HUES6 (cell line): ENCODE measurements around the gene GTF3C1.

ENCODE experiments used
- H3K27ac ChIP-seq: 2 replicates; pipeline ENCODE4 v1.7.0; 2013; ENCODE audit warnings: low read depth, mild to moderate bottlenecking, low read length, inconsistent platforms
- H3K27me3 ChIP-seq: 2 replicates; pipeline ENCODE4 v1.6.1; 2013; ENCODE audit warnings: low read length; ENCODE audit not compliant: control insufficient read depth, insufficient read depth
- H3K36me3 ChIP-seq: 2 replicates; pipeline ENCODE4 v1.6.1; 2013; ENCODE audit warnings: low read length; ENCODE audit not compliant: control insufficient read depth, insufficient read depth
- H3K4me1 ChIP-seq: 2 replicates; pipeline ENCODE4 v1.6.1; 2013; ENCODE audit warnings: low read length; ENCODE audit not compliant: control insufficient read depth, insufficient read depth
- H3K4me3 ChIP-seq: 2 replicates; pipeline ENCODE4 v1.5.1; 2013; ENCODE audit warnings: low read depth, low read length
- H3K9ac ChIP-seq: one replicate; pipeline ENCODE4 v1.6.1; 2013; ENCODE audit warnings: mild to moderate bottlenecking, low read length
- H3K9me3 ChIP-seq: 2 replicates; pipeline ENCODE4 v1.6.1; 2013; ENCODE audit warnings: low read depth, low read length; ENCODE audit not compliant: control insufficient read depth, insufficient read depth

Gene GTF3C1

GRCh38 chr16:27483624-27484023 is 66.1 kb downstream of the GTF3C1 start:
- H3K27me3 ChIP-seq, result no peaks in the 10 kb centered on the region
- H3K36me3 ChIP-seq, result peaks cover 100% of the 10 kb centered on the region
- no peaks in the 10 kb centered on the region for H3K4me1 ChIP-seq
- H3K4me3 ChIP-seq, result no peak overlapping the region
- no peaks in the 10 kb centered on the region for H3K9me3 ChIP-seq
- no peak overlapping the region for H3K27ac ChIP-seq
- H3K9ac ChIP-seq, result no peak overlapping the region

GRCh38 chr16:27483088-27483437 is 66.7 kb downstream of the GTF3C1 start:
- Histone ChIP-seq H3K27ac (no peak overlapping the region), H3K36me3 (peaks cover 100% of the 10 kb centered on the region), H3K27me3 (no peaks in the 10 kb centered on the region), H3K9me3 (no peaks in the 10 kb centered on the region), H3K9ac (no peak overlapping the region), H3K4me1 (no peaks in the 10 kb centered on the region), H3K4me3 (no peak overlapping the region)

- no peak overlapping the region for H3K4me3 ChIP-seq
- H3K36me3 ChIP-seq, result peaks cover 100% of the 10 kb centered on the region
- H3K27ac ChIP-seq, result no peak overlapping the region
- H3K9ac ChIP-seq, result no peak overlapping the region
- no peaks in the 10 kb centered on the region for H3K9me3 ChIP-seq
- H3K27me3 ChIP-seq, result no peaks in the 10 kb centered on the region
- no peaks in the 10 kb centered on the region for H3K4me1 ChIP-seq
These were observed 67.2 kb downstream of the GTF3C1 start for GRCh38 chr16:27482397-27483087.

- Histone ChIP-seq H3K27ac (no peak overlapping the region), H3K9me3 (no peaks in the 10 kb centered on the region), H3K36me3 (peaks cover 100% of the 10 kb centered on the region), H3K27me3 (no peaks in the 10 kb centered on the region), H3K4me1 (no peaks in the 10 kb centered on the region), H3K9ac (no peak overlapping the region), H3K4me3 (no peak overlapping the region)
These were observed 68.3 kb downstream of the GTF3C1 start for GRCh38 chr16:27481282-27481934.

GRCh38 chr16:27480761-27481160 is 69.0 kb downstream of the GTF3C1 start:
- Histone ChIP-seq H3K4me1 (no peaks in the 10 kb centered on the region), H3K36me3 (peaks cover 100% of the 10 kb centered on the region), H3K9me3 (no peaks in the 10 kb centered on the region), H3K9ac (no peak overlapping the region), H3K27ac (no peak overlapping the region), H3K27me3 (no peaks in the 10 kb centered on the region), H3K4me3 (no peak overlapping the region)

- Histone ChIP-seq H3K9me3 (no peaks in the 10 kb centered on the region), H3K27ac (no peak overlapping the region), H3K4me3 (no peak overlapping the region), H3K27me3 (no peaks in the 10 kb centered on the region), H3K9ac (no peak overlapping the region), H3K36me3 (peaks cover 99% of the 10 kb centered on the region), H3K4me1 (no peaks in the 10 kb centered on the region)
These were observed 73.5 kb downstream of the GTF3C1 start for GRCh38 chr16:27476240-27476639.

GRCh38 chr16:27475561-27475960 is 74.2 kb downstream of the GTF3C1 start:
- no peaks in the 10 kb centered on the region for H3K4me1 ChIP-seq
- no peak overlapping the region for H3K27ac ChIP-seq
- peaks cover 99% of the 10 kb centered on the region for H3K36me3 ChIP-seq
- no peaks in the 10 kb centered on the region for H3K27me3 ChIP-seq
- H3K9me3 ChIP-seq, result no peaks in the 10 kb centered on the region
- no peak overlapping the region for H3K9ac ChIP-seq
- H3K4me3 ChIP-seq, result no peak overlapping the region

GRCh38 chr16:27474921-27475320 is 74.8 kb downstream of the GTF3C1 start:
- no peak overlapping the region for H3K4me3 ChIP-seq
- H3K4me1 ChIP-seq, result no peaks in the 10 kb centered on the region
- H3K9me3 ChIP-seq, result no peaks in the 10 kb centered on the region
- peaks cover 99% of the 10 kb centered on the region for H3K36me3 ChIP-seq
- no peaks in the 10 kb centered on the region for H3K27me3 ChIP-seq
- no peak overlapping the region for H3K9ac ChIP-seq
- no peak overlapping the region for H3K27ac ChIP-seq

GRCh38 chr16:27474041-27474440 is 75.7 kb downstream of the GTF3C1 start:
- H3K4me1 ChIP-seq, result no peaks in the 10 kb centered on the region

GRCh38 chr16:27473101-27473900 is 76.4 kb downstream of the GTF3C1 start:
- Histone ChIP-seq H3K36me3 (peaks cover 99% of the 10 kb centered on the region), H3K9ac (no peak overlapping the region), H3K27me3 (no peaks in the 10 kb centered on the region), H3K27ac (no peak overlapping the region), H3K4me3 (no peak overlapping the region), H3K9me3 (no peaks in the 10 kb centered on the region), H3K4me1 (no peaks in the 10 kb centered on the region)

More at GRCh38 chr16:27474041-27474440, 75.7 kb downstream of the GTF3C1 start:
- no peak overlapping the region for H3K9ac ChIP-seq
- H3K9me3 ChIP-seq, result no peaks in the 10 kb centered on the region
- H3K36me3 ChIP-seq, result peaks cover 99% of the 10 kb centered on the region
- no peak overlapping the region for H3K27ac ChIP-seq
- H3K4me3 ChIP-seq, result no peak overlapping the region
- no peaks in the 10 kb centered on the region for H3K27me3 ChIP-seq
